HepG2 (cell line): ENCODE results near the gene FCN3. TPM values are rescaled to one million over a fixed set of nuclear protein-coding genes. Genes with fewer than 3 reads are reported as not detected.

Source experiments
- ARNT ChIP-seq: fragments of 450-650 bp; IDR thresholded peaks from 2 replicates; pipeline ENCODE4 v1.6.1; 2017
- ATAD3A ChIP-seq: sonication (generic); formaldehyde crosslinking; IDR thresholded peaks from 2 replicates; pipeline ENCODE4 v1.4.0; 2020; ENCODE audit warnings: missing genetic modification reagents
- ATF3 ChIP-seq: sonication (generic); formaldehyde crosslinking; IDR thresholded peaks from 2 replicates; pipeline ENCODE4 v1.4.0; 2020; ENCODE audit warnings: missing genetic modification reagents
- GRHL1 ChIP-seq: sonication (generic); formaldehyde crosslinking; conservative IDR thresholded peaks from 2 replicates; pipeline ENCODE4 v1.8.0; 2022; ENCODE audit warnings: missing genetic modification reagents
- GTF3A ChIP-seq: sonication (generic); formaldehyde crosslinking; conservative IDR thresholded peaks from 2 replicates; pipeline ENCODE4 v1.4.0; 2020; ENCODE audit warnings: mild to moderate bottlenecking, missing genetic modification reagents
- MAFF ChIP-seq: IDR thresholded peaks from 2 replicates; pipeline ENCODE4 v1.6.1; 2011; ENCODE audit warnings: low read depth, low read length, improper control_type of control experiment
- MEIS1 ChIP-seq: sonication (generic); formaldehyde crosslinking; IDR thresholded peaks from 2 replicates; pipeline ENCODE4 v1.9.0; 2021; ENCODE audit warnings: mild to moderate bottlenecking, missing genetic modification reagents, moderate library complexity, borderline replicate concordance
- MTA3 ChIP-seq: sonication (generic); formaldehyde crosslinking; IDR thresholded peaks from 2 replicates; pipeline ENCODE4 v1.4.0; 2020; ENCODE audit warnings: missing genetic modification reagents
- PHF8 ChIP-seq: sonication (generic); formaldehyde crosslinking; IDR thresholded peaks from 2 replicates; pipeline ENCODE4 v1.5.0; 2020; ENCODE audit warnings: missing genetic modification reagents
- RXRB ChIP-seq: IDR thresholded peaks from 2 replicates; pipeline ENCODE4 v1.6.1; 2016; ENCODE audit warnings: borderline replicate concordance, missing genetic modification reagents, missing compliant biosample characterization
- ZBTB7A ChIP-seq: sonication (generic); formaldehyde crosslinking; IDR thresholded peaks from 2 replicates; pipeline ENCODE4 v1.8.0; 2022; ENCODE audit warnings: mild to moderate bottlenecking, missing genetic modification reagents
- ZNF580 ChIP-seq: IDR thresholded peaks from 2 replicates; pipeline ENCODE4 v1.6.1; 2016; ENCODE audit warnings: low read depth, borderline replicate concordance
- ZNF746 ChIP-seq: sonication (generic); formaldehyde crosslinking; IDR thresholded peaks from 2 replicates; pipeline ENCODE4 v1.8.0; 2022; ENCODE audit warnings: mild to moderate bottlenecking, missing genetic modification reagents
- ZNF775 ChIP-seq: sonication (generic); formaldehyde crosslinking; IDR thresholded peaks from 2 replicates; pipeline ENCODE4 v1.4.0; 2020; ENCODE audit warnings: missing genetic modification reagents, mild to moderate bottlenecking, moderate library complexity, borderline replicate concordance
- ZSCAN20 ChIP-seq: sonication (generic); formaldehyde crosslinking; IDR thresholded peaks from 2 replicates; pipeline ENCODE4 v1.4.0; 2020; ENCODE audit warnings: missing genetic modification reagents, mild to moderate bottlenecking, borderline replicate concordance
- polyA plus RNA-seq, 8 experiments: library from polyadenylated mRNA; depleted of rRNA in 3 of 8; stranded (reverse) in 7 of 8; unstranded in 1 of 8; fragments of >200 nt; fragmentation: Illumina TruSeq in 4 of 8; extraction: Trizol in 4 of 8; gene quantifications; 2 replicates each; pipeline versions ENCODE4 v1.2.1 to v1.2.3, GENCODE V29; 2011 to 2016; ENCODE audit warnings: low read depth in 4 of 8, missing spikeins in 1 of 8, mixed read lengths in 1 of 8; ENCODE audit not compliant: insufficient read depth in 1 of 8
- total RNA-seq, 5 experiments: library from RNA; depleted of rRNA; stranded (reverse); fragments of >200 nt; fragmentation: Illumina TruSeq; extraction: Trizol; gene quantifications; 2 replicates each; pipeline ENCODE4 v1.2.3, GENCODE V29; 2016; ENCODE audit warnings: low read depth in 1 of 5
- TF ChIP-seq, protein P1 (sequence below): sonication (generic); formaldehyde crosslinking; IDR thresholded peaks from 2 replicates; pipeline ENCODE4 v1.5.1; 2020; ENCODE audit warnings: mild to moderate bottlenecking, missing genetic modification reagents
- TF ChIP-seq, protein P2 (sequence below): sonication (generic); formaldehyde crosslinking; IDR thresholded peaks from 2 replicates; pipeline ENCODE4 v1.8.0; 2023; ENCODE audit warnings: mild to moderate bottlenecking, missing genetic modification reagents
- TF ChIP-seq, protein P3 (sequence below): sonication (generic); formaldehyde crosslinking; IDR thresholded peaks from 2 replicates; pipeline ENCODE4 v1.8.1; 2023; ENCODE audit warnings: mild to moderate bottlenecking, inconsistent platforms, moderate library complexity, missing genetic modification reagents, borderline replicate concordance
- TF ChIP-seq, protein P4 (sequence below): sonication (generic); formaldehyde crosslinking; IDR thresholded peaks from 2 replicates; pipeline ENCODE4 v1.5.1; 2020; ENCODE audit warnings: missing genetic modification reagents, mild to moderate bottlenecking, borderline replicate concordance

Gene FCN3
- total and polyA plus RNA-seq, 2 of the 13 experiments (the other 11 are each of a cell fraction or from before 2014, with no cell fraction given): not detected

DNA sequence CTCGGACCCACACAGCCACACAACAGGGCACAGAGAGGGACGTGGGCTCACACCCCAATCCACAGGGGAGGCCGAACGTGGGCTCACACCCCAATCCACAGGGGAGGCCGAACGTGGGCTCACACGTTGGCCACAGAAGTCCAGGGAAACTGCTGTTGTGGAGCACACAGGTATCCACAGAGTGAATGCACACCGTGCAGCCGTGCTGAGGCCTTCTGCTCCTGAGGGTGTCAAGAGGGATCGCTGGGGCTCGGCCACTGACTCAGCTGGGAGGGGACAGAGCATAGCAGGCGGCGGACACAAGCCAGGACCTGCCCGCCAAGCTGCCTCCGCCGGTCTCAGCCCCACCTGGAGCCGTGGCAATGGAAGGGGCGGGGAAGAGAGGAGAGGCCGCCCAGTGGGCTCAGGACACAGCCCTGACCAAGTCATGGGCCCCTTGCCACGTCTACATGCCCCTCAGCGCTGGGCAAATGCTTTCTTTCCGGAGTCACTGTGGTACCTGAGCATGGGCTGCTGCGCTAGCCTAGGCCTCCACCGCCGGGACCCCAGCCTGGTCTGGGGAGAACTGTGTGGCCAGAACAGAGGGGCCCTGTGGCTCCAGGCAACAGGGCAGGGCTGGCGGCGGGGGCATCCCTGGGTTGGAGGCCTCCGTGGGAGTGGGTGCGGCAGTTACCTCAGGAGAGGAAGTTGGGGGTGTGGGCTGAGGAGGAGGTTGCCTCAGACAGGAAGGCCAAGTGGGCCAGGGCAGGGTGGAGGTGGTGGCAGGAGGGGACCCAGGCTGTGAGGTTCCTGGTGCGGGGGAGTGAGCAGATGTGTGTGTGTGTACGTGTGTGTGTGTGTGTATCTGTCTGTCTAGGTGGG lies 31.6 kb downstream of the FCN3 start (continued):
- TF ChIP-seq, protein P1, sequence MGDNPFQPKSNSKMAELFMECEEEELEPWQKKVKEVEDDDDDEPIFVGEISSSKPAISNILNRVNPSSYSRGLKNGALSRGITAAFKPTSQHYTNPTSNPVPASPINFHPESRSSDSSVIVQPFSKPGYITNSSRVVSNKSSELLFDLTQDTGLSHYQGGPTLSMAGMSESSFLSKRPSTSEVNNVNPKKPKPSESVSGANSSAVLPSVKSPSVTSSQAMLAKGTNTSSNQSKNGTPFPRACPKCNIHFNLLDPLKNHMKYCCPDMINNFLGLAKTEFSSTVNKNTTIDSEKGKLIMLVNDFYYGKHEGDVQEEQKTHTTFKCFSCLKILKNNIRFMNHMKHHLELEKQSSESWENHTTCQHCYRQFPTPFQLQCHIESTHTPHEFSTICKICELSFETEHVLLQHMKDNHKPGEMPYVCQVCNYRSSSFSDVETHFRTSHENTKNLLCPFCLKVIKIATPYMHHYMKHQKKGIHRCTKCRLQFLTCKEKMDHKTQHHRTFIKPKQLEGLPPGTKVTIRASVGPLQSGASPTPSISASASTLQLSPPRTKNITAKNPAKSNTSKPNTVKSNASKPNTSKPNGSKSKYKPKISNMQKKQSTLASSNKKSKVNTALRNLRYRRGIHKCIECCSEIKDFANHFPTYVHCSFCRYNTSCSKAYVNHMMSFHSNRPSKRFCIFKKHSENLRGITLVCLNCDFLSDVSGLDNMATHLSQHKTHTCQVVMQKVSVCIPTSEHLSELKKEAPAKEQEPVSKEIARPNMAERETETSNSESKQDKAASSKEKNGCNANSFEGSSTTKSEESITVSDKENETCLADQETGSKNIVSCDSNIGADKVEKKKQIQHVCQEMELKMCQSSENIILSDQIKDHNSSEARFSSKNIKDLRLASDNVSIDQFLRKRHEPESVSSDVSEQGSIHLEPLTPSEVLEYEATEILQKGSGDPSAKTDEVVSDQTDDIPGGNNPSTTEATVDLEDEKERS (CRISPR knock-in tag): no peak
- TF ChIP-seq, protein P2, sequence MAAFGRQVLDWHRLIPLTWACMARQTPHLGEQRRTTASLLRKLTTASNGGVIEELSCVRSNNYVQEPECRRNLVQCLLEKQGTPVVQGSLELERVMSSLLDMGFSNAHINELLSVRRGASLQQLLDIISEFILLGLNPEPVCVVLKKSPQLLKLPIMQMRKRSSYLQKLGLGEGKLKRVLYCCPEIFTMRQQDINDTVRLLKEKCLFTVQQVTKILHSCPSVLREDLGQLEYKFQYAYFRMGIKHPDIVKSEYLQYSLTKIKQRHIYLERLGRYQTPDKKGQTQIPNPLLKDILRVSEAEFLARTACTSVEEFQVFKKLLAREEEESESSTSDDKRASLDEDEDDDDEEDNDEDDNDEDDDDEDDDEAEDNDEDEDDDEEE: no peak
- TF ChIP-seq ATF3 (CRISPR knock-in tag) (no peak), MAFF (no peak), ZNF580 (CRISPR knock-in tag) (no peak), PHF8 (peak; percentile 86), MTA3 (CRISPR knock-in tag) (no peak), ZNF746 (CRISPR knock-in tag) (no peak), ZNF775 (CRISPR knock-in tag) (no peak), RXRB (no peak), ARNT (no peak), ATAD3A (CRISPR knock-in tag) (no peak), ZBTB7A (CRISPR knock-in tag) (peak; percentile 68; the same call in 1 of the 2 replicates), ZSCAN20 (CRISPR knock-in tag) (no peak), GRHL1 (no peak), MEIS1 (CRISPR knock-in tag) (0 out of 2 replicates have a peak, but pooled peaks have one; percentile 26), GTF3A (CRISPR knock-in tag) (no peak)
- TF ChIP-seq, protein P3, sequence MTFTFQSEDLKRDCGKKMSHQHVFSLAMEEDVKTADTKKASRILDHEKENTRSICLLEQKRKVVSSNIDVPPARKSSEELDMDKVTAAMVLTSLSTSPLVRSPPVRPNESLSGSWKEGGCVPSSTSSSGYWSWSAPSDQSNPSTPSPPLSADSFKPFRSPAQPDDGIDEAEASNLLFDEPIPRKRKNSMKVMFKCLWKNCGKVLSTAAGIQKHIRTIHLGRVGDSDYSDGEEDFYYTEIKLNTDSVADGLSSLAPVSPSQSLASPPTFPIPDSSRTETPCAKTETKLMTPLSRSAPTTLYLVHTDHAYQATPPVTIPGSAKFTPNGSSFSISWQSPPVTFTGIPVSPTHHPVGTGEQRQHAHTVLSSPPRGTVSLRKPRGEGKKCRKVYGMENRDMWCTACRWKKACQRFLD (CRISPR knock-in tag): no peak
- TF ChIP-seq, protein P4, sequence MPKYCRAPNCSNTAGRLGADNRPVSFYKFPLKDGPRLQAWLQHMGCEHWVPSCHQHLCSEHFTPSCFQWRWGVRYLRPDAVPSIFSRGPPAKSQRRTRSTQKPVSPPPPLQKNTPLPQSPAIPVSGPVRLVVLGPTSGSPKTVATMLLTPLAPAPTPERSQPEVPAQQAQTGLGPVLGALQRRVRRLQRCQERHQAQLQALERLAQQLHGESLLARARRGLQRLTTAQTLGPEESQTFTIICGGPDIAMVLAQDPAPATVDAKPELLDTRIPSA: no peak
